Neural cell (in vitro differentiated cells): Measurements from ENCODE around the gene CYGB. TPM values are rescaled to one million over a fixed set of nuclear protein-coding genes. Genes with fewer than 3 reads are reported as not detected.
A peak's percentile ranks its signal among the peaks of the same experiment; 100 is the strongest.

Source experiments
- H2AFZ ChIP-seq: fragments of 200-600, 300-800 bp; sonication (generic), shearing (Covaris generic); 2 replicates; pipeline ENCODE4 v1.6.0; 2014; ENCODE audit warnings: low read depth, mild to moderate bottlenecking, antibody characterized with exemption, low read length, moderate library complexity
- H3F3A ChIP-seq: fragments of 200-600 bp; shearing (Covaris generic); 2 replicates; pipeline ENCODE4 v1.6.1; 2016; ENCODE audit warnings: mild to moderate bottlenecking, moderate library complexity, mixed read lengths, antibody characterized with exemption, low read length; ENCODE audit not compliant: insufficient read depth, poor library complexity, severe bottlenecking
- H3K27ac ChIP-seq: fragments of 200-600, 300-800 bp; sonication (generic), shearing (Covaris generic); 2 replicates; pipeline ENCODE4 v1.5.1; 2014; ENCODE audit warnings: mild to moderate bottlenecking, low read length, moderate library complexity
- H3K27me3 ChIP-seq: fragments of 300-800, 200-600 bp; sonication (generic), shearing (Covaris generic); 2 replicates; pipeline ENCODE4 v1.6.0; 2014; ENCODE audit warnings: mild to moderate bottlenecking, low read depth, low read length, moderate library complexity; ENCODE audit not compliant: insufficient read depth
- H3K36me3 ChIP-seq: fragments of 300-800, 200-600 bp; sonication (generic), shearing (Covaris generic); 2 replicates; pipeline ENCODE4 v1.5.1; 2014; ENCODE audit warnings: mild to moderate bottlenecking, antibody characterized with exemption, low read length, moderate library complexity; ENCODE audit not compliant: insufficient read depth
- H3K4me2 ChIP-seq: fragments of 300-800, 200-600 bp; sonication (generic), shearing (Covaris generic); 2 replicates; pipeline ENCODE4 v1.6.0; 2014; ENCODE audit warnings: mild to moderate bottlenecking, low read length
- H3K4me3 ChIP-seq: fragments of 300-800, 200-600 bp; sonication (generic), shearing (Covaris generic); 2 replicates; pipeline ENCODE4 v1.5.1; 2014; ENCODE audit warnings: mild to moderate bottlenecking, low read length, moderate library complexity
- H3K79me2 ChIP-seq: fragments of 200-600 bp; shearing (Covaris generic); replicated peaks from 2 replicates; pipeline ENCODE4 v1.6.0; 2014; ENCODE audit warnings: mild to moderate bottlenecking, low read length, moderate library complexity; ENCODE audit not compliant: insufficient read depth
- H3K9ac ChIP-seq: fragments of 300-800, 200-600 bp; sonication (generic), shearing (Covaris generic); 2 replicates; pipeline ENCODE4 v1.6.1; 2016; ENCODE audit warnings: mild to moderate bottlenecking, low read length, mixed read lengths
- H3K9me2 ChIP-seq: fragments of 200-600 bp; shearing (Covaris generic); 2 replicates; pipeline ENCODE4 v1.6.1; 2016; ENCODE audit warnings: mild to moderate bottlenecking, low read length, mixed read lengths; ENCODE audit not compliant: insufficient read depth
- H3K9me3 ChIP-seq: fragments of 200-600, 300-800 bp; sonication (generic), shearing (Covaris generic); 2 replicates; pipeline ENCODE4 v1.6.1; 2016; ENCODE audit warnings: mild to moderate bottlenecking, mixed run types, low read length, moderate library complexity, mixed read lengths
- H4K20me1 ChIP-seq: fragments of 200-600 bp; shearing (Covaris generic); 2 replicates; pipeline ENCODE4 v1.6.1; 2016; ENCODE audit warnings: mild to moderate bottlenecking, mixed run types; ENCODE audit not compliant: insufficient read depth
- CTCF ChIP-seq: fragments of 450-650 bp; IDR thresholded peaks from 2 replicates; pipeline ENCODE4 v1.5.1; 2014; ENCODE audit warnings: antibody characterized with exemption, mild to moderate bottlenecking, moderate library complexity; ENCODE audit not compliant: poor library complexity, severe bottlenecking
- EP300 ChIP-seq: fragments of 450-650 bp; conservative IDR thresholded peaks from 2 replicates; pipeline ENCODE4 v1.6.1; 2014; ENCODE audit warnings: antibody characterized with exemption, mild to moderate bottlenecking, moderate library complexity; ENCODE audit not compliant: poor library complexity, severe bottlenecking
- EZH2 ChIP-seq: fragments of 200-600, 300-800 bp; shearing (Covaris generic), sonication (generic); IDR thresholded peaks from 2 replicates; pipeline ENCODE4 v1.6.1; 2014; ENCODE audit warnings: antibody characterized with exemption, low read length, borderline replicate concordance, mild to moderate bottlenecking; ENCODE audit not compliant: insufficient read depth, poor library complexity, severe bottlenecking
- MXI1 ChIP-seq: fragments of 450-650 bp; conservative IDR thresholded peaks from 2 replicates; pipeline ENCODE4 v1.6.1; 2014; ENCODE audit warnings: antibody characterized with exemption, mild to moderate bottlenecking; ENCODE audit not compliant: poor library complexity, severe bottlenecking
- POLR2AphosphoS5 ChIP-seq: IDR thresholded peaks from 2 replicates; pipeline ENCODE4 v1.6.1; 2012
- RAD21 ChIP-seq: fragments of 450-650 bp; conservative IDR thresholded peaks from 2 replicates; pipeline ENCODE4 v1.6.1; 2014; ENCODE audit warnings: antibody characterized with exemption, mild to moderate bottlenecking, moderate library complexity
- REST ChIP-seq: IDR thresholded peaks from 2 replicates; pipeline ENCODE4 v1.6.1; 2012; ENCODE audit warnings: borderline replicate concordance
- SMC3 ChIP-seq: fragments of 450-650 bp; conservative IDR thresholded peaks from 2 replicates; pipeline ENCODE4 v1.6.1; 2014; ENCODE audit warnings: antibody characterized with exemption, mild to moderate bottlenecking, moderate library complexity; ENCODE audit not compliant: poor library complexity
- TAF1 ChIP-seq: IDR thresholded peaks from 2 replicates; pipeline ENCODE4 v1.6.1; 2012; ENCODE audit warnings: low read depth
- polyA plus RNA-seq: library from polyadenylated mRNA; depleted of rRNA; stranded (reverse); fragments of >200 nt; gene quantifications from 2 replicates; pipeline ENCODE4 v1.2.3, GENCODE V29; 2014

Gene CYGB
- polyA plus RNA-seq, 1 donor from 2014 or later = 12.9 TPM

- Histone ChIP-seq H3K79me2 (no peaks in the 10 kb centered on the region), H3K27ac (no peak overlapping the region), H3K4me3 (no peak overlapping the region), H2AFZ (no peak overlapping the region), H3K27me3 (peaks cover 29% of the 10 kb centered on the region), H3K4me2 (no peak overlapping the region), H3K9me3 (no peaks in the 10 kb centered on the region), H4K20me1 (no peaks in the 10 kb centered on the region), H3F3A (no peaks in the 10 kb centered on the region), H3K9me2 (no peaks in the 10 kb centered on the region), H3K36me3 (no peaks in the 10 kb centered on the region), H3K9ac (no peak overlapping the region)
- TF ChIP-seq EP300 = no peak
- TF ChIP-seq SMC3 = no peak
- no peak for TF ChIP-seq EZH2
- TF ChIP-seq TAF1 = no peak
- TF ChIP-seq REST = no peak
- TF ChIP-seq POLR2AphosphoS5 = no peak
- TF ChIP-seq MXI1 = no peak
- TF ChIP-seq CTCF = no peak
- no peak for TF ChIP-seq RAD21
Observed at GRCh38 chr17:76502341-76503211, 34.9 kb downstream of the CYGB start.

- Histone ChIP-seq H3K9ac (no peak overlapping the region), H3K27me3 (peaks cover 29% of the 10 kb centered on the region), H3K4me2 (no peak overlapping the region), H3K27ac (no peak overlapping the region), H3K36me3 (no peaks in the 10 kb centered on the region), H3K9me3 (no peaks in the 10 kb centered on the region), H3F3A (no peaks in the 10 kb centered on the region), H3K4me3 (peak overlapping the region; percentile 56), H4K20me1 (no peaks in the 10 kb centered on the region), H3K79me2 (no peaks in the 10 kb centered on the region), H2AFZ (no peak overlapping the region), H3K9me2 (no peaks in the 10 kb centered on the region)
- TF ChIP-seq POLR2AphosphoS5 (no peak), SMC3 (no peak), REST (no peak), RAD21 (no peak), MXI1 (no peak)
Observed at GRCh38 chr17:76501827-76502307, 35.6 kb downstream of the CYGB start.
